Measurements from ENCODE around the gene RFX8.
"Not testable (repeated sequence)": the region's sequence is repeated elsewhere in the genome, so short reads cannot be mapped to it uniquely, and the experiment has no call there.

The RFX8 gene

GRCh38 chr2:101440127-101440738 lies 34.7 kb downstream of the RFX8 start:
- no peak for DNase-seq (ENCODE audit: low read depth)

GRCh38 chr2:101439716-101440115 lies 35.2 kb downstream of the RFX8 start:
- no peak for DNase-seq (ENCODE audit: low read depth)

DNA sequence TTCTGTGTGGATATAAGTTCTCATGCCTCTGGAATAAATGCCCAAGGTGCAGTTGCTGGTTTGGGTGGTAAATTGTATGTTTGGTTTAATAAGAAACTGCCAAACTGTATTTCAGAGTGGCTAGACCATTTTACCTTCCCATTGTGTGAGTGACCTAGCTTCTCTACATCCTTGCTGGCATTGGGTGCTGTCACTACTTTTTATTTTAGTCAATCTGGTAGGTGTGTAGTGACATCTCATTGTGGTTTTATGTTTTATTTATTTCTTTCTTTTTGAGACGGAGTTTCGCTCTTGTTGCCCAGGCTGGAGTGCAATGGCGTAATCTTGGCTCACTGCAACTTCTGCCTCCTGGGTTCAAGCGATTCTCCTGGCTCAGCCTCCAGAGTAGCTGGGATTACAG lies 36.4 kb downstream of the RFX8 start:
- DNase-seq (ENCODE audit: low read depth), result not testable (repeated sequence)

DNA sequence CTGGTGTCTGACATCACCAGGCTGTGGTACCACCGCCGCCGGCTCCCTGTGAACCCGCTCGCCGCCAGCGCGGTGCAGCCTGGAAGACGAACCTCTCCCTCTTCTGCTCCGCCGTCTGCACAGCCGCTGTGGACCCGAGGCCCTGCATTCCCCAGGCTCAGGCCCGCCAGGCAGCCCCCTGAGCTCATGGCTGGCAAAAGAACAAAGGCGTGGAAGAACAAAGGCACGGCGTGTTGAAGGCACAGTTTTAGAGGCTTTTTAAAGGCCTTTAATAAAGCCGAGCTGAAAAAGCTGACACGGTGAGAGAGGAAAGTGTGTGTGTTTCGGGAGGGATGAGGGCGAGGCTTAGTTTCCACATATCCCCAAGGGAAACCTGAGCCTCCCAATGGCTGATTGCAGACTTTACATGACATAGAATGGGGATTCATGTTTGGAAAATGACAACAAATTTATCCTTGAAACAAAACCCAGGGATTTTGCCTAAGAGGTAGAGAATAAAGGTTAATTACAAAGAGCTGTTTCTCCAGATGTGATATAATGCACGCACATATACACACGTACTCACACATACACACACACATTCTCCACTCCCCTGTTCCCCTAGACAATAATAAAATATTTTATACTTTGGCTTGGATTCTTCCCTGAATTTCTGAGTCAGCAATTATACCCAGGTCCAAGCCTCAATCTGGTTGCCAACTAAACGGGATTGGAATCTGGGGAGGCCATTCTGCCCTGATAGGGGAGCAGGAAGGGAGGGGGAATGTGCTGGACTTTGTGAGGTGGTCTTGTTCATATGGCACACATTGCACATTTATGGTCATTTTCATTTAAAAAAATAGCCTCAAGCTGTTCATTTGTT lies 39.7 kb downstream of the RFX8 start:
- no peak for DNase-seq (ENCODE audit: low read depth)

- DNase-seq (ENCODE audit: low read depth), result no peak
Measured at GRCh38 chr2:101433465-101433864, 41.4 kb downstream of the RFX8 start.

DNA sequence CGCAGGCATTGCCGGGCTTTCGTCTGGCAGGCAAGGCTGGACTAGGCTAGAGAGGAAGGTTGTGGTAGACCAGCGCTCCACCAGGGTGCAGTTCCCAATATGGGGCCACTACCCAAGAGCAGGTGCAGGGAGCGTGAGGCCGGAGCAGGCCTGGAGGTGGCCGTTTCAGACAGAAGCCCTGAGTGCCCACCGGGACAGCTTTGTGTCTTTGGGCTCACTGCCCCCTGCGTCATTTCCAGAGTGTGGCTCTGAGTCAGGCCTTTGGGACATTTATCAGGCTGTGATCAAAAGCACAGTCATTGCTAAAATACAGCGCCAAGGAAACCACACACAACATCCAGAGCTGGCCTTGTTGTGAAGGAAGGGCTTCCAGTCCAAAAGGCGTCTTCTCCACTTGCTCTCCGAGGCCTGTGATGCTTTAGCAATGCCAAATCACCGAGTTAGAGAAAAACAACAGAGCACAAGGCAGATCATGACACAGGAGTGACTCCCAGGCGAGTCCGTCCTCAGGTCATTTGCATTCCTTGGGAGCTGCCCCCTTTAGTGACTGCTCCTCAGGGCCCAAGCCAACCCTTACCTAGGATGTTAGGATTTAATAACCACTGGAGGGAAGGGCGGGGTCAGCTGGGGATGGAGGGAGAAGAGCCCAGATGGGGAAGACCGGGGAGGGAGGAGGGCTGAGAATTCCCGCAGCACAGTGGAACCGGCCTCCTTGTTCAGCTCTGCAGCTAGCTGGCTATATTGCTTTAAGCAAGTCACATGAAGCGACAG lies 42.3 kb downstream of the RFX8 start:
- DNase-seq (ENCODE audit: low read depth), result no peak

- no peak for DNase-seq (ENCODE audit: low read depth)
Measured at GRCh38 chr2:101431486-101431885, 43.4 kb downstream of the RFX8 start.

DNA sequence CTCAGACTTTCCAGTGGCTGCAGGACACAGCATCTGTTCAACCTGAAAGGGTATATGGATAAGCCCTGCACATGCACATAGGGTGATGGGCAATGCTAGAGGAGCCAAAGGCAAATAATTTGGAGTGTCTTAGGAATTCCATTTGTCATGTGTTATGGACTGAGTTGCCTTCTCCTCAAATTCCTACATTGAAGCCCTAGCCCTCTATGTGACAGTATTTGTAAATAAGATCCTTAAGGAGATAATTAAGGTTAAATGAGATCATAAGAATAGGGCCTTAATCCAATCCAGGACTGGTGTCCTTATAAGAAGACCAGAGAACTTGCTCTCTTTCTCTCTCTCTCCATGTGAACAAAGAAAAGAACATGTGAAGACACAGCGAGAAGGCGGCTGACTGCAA lies 44.8 kb downstream of the RFX8 start:
- DNase-seq (ENCODE audit: low read depth), result no peak

- no peak for DNase-seq (ENCODE audit: low read depth)
Measured at GRCh38 chr2:101429453-101429852, 45.5 kb downstream of the RFX8 start.

DNA sequence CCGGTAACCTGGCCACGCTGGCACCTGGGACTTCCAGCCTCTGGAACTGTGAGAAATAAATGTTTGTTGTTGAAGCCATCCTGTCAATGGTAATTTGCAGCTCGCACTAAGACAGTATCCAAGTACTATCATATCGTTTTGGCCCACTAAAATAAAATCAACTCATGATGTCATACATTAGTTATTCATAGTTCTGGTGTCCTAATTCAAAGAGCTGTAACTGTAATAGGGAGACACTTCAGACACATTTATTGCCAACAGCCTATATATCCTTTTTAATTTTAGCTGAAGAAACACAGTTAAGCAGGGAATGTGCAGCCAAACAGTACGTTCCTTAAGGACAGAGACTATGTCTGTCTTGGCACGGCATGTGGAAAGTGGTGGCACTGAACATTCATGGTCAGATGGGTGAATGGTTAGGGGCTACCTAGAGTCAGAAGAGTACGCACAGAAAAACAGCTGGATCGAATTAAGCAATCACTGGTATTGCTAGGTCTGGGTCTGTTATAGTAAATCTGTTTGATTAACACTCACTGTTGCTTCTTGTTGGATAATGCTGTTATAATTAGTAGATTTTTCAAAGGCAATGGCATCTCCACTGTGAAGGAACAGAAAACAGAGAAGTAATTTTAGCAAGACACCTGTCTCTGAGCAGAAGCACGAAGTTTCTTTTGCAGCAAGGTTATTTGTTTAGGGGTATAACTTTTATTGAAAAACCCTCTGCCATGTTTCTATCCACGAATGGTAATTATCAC lies 46.3 kb downstream of the RFX8 start:
- DNase-seq (ENCODE audit: low read depth), result no peak

GRCh38 chr2:101427743-101428142 lies 47.2 kb downstream of the RFX8 start:
- no peak for DNase-seq (ENCODE audit: low read depth)

DNA sequence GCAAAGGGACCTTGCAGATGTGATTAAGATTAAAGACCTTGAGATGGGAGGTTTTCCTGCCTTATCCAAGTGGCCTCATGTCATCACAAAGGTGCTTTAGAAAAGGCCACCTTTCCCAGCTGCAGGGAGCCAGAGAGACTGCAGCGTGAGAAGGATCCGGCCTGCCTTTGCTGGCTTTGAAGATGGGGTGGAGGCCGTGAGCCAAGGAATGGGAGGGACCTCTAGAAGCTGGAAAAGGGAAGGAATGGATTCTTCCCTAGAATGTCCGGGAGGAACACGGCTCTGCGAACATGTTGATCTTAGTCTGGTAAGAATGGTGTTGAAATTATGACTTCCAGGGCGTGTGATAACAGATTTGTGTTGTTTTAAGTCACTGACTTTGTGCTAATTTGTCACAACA lies 47.7 kb downstream of the RFX8 start:
- no peak for DNase-seq (ENCODE audit: low read depth)

DNA sequence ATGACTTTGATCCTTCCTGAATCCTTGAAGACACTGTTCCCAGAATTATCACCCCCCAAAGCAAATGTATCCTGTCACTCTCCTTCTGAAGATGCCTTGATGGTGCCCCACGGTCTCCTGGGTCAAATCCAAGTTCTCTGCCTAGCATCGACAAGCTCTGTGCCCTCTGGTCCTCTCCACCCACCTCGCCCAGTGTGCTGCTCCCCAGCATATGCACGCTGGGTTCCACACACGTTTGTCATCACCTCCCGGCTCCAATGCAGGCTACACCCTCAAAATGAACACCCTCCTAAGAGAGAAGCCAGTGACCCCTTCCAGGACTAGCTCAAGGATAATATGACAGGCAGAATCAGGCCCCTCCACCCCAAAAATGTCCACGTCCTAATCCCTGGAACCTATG lies 48.1 kb downstream of the RFX8 start:
- no peak for DNase-seq (ENCODE audit: low read depth)

- DNase-seq (ENCODE audit: low read depth), result no peak
Measured at GRCh38 chr2:101420623-101421022, 54.3 kb downstream of the RFX8 start.

DNA sequence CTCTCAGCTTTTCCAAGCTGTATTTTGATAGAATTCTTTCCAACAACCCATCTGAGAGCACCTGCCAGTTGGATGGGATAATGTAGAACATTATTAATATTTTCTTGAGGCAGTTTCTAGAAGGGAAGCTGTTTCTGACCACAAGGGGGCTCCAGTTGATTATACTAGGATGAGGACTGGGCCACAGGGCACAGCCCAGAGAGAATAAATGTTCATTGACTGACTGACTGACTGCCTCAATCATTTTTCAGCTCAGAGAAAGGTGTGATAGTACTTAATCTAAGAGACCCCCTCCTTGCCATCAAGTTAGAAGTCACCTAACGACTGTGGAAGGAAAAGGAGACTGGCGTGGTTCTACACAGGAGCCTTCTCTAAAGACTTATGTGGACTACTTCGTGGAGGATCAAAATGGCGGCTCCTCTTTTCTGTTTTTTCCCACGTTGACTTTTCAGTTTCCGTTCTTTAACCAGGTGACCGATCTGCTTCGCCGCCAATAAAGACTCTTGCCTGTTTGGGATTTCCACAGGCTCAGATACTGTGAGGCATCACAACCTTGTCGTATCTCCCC lies 55.7 kb downstream of the RFX8 start:
- DNase-seq (ENCODE audit: low read depth), result peak; percentile 6

DNA sequence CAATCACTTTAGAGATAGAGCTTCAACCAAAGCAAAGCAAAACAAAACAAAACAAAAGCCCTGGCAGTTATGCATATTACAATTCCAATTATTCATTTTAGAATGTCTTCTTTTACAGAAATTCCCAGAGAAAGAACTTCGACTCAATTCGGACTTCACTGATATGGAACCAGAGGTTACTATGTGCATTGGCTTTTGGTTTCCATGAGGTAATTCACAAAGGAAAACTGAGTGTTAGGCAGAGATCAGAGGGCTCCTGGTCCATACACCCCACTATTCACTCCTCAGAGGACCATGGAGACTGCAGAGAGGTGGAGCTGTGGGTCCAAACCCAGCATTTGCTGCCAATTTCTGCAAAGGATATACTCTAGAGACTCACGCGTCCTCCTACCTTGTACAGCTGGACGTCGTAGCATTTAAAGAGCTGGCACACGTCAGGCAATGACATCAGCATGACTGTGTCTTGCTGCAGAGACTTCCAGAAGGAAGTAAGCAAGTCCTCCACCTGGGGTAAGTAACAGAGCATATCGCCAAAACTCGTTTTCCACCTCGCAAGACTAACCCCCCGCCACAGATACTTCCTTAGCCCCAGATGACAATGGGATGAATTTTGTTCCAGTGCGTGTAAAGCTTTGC lies 56.3 kb downstream of the RFX8 start:
- DNase-seq (ENCODE audit: low read depth), result no peak

- DNase-seq (ENCODE audit: low read depth), result no peak
Measured at GRCh38 chr2:101416609-101417008, 58.3 kb downstream of the RFX8 start.

DNA sequence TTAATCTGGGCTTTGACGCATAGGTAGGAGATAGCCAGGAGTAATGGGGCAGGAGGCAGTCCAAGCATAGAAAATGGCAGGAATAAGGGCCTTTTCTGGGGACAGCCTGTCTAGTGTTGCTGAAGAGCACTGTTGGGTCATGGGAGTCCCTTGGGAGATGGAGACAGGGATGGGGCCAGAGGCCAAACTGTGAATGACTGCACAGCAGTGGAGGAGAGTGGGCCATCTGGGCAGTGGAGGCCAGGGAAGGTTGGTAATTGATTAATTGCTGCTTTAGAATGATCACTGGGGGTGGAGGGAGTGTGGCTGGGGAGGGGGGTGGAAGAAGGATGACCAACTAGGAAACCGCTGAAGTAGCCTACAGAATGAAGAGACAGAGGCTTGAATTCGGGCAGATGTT lies 59.0 kb downstream of the RFX8 start:
- DNase-seq (ENCODE audit: low read depth), result no peak

- no peak for DNase-seq (ENCODE audit: low read depth)
Measured at GRCh38 chr2:101415220-101415619, 59.7 kb downstream of the RFX8 start.

DNA sequence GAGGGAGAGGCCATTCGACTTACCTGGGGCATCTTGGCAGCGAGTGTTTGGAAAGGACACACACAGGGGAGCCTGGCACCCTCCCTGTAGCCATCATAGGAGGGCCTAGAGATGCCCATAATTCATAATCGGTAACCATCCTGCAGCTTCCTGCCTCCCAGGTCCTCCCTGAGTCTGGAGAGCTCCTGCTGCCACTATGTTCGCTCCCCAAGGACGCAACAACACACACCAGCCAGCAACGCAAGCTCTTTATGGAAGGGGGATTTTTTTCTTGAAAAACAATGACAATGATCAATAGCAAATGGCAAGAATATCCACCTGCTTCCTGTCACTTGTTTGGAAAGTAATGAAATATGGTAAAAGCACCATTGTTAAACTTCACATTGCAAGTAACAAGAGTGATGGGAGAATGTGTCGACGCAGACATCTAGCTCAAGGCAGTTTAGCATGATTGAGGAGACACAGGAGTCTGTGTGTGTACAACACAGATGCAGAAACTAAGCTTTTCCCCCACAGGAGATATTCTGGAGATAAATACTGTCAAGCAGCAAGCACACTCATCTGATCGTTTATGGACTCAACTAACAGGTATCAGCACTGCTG lies 62.7 kb downstream of the RFX8 start:
- DNase-seq (ENCODE audit: low read depth), result no peak

- DNase-seq (ENCODE audit: low read depth), result no peak
Measured at GRCh38 chr2:101410746-101411145, 64.2 kb downstream of the RFX8 start.

Data from stimulated activated CD8-positive, alpha-beta memory T cell treated with anti-CD3 and anti-CD28 coated beads, Interleukin-12 subunit alpha, Interleukin-12 subunit beta, amount 100 ng/mL, for 4 hours (primary cell).